ENCODE measurements around the gene C17orf78. TPM values are rescaled to one million over a fixed set of nuclear protein-coding genes. Genes with fewer than 3 reads are reported as not detected.

C17orf78 gene
- total and polyA plus RNA-seq, 2 of the 13 experiments (the other 11 are each of a cell fraction or from before 2014, with no cell fraction given) = not detected

DNA sequence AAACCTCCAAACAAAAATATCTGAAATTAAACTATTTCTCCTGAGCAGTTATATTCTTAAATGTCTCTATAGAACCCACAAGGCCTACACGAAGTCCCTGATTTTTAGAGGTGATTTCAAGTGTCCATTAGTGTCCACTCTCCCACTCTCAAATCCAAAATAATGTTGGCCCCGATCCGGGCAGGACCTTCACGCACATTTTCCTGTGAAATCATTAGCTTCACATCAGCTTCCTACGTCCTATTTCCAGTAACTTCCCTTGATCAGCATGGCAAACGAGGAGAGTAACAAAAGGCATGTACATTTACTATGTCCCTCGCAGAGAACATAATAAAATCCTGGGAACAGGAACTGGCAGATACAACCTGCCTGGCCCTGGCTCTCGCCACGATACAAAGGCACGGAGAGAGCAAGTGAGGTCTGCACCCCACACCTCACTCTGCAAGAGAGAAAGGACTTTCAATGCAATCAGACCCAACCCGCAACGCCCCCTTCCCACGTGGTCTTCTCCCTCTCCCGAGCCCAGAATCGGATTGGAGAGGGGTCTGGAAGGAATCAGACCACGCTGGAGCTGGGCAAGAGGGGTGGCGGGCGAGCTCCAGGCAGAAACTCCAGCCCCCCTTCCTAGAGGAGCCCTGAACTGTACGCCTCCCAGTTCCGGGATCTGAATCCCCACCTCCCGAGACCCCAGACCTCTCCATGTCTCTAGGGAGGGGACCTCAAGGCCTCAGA is 17.5 kb upstream of the C17orf78 start (continued):
- TF ChIP-seq, protein P1, sequence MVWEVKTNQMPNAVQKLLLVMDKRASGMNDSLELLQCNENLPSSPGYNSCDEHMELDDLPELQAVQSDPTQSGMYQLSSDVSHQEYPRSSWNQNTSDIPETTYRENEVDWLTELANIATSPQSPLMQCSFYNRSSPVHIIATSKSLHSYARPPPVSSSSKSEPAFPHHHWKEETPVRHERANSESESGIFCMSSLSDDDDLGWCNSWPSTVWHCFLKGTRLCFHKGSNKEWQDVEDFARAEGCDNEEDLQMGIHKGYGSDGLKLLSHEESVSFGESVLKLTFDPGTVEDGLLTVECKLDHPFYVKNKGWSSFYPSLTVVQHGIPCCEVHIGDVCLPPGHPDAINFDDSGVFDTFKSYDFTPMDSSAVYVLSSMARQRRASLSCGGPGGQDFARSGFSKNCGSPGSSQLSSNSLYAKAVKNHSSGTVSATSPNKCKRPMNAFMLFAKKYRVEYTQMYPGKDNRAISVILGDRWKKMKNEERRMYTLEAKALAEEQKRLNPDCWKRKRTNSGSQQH (CRISPR knock-in tag; IDR thresholded peaks at IDR 0.05; ENCODE audit: low read depth) = no peak
- TF ChIP-seq, protein P2, sequence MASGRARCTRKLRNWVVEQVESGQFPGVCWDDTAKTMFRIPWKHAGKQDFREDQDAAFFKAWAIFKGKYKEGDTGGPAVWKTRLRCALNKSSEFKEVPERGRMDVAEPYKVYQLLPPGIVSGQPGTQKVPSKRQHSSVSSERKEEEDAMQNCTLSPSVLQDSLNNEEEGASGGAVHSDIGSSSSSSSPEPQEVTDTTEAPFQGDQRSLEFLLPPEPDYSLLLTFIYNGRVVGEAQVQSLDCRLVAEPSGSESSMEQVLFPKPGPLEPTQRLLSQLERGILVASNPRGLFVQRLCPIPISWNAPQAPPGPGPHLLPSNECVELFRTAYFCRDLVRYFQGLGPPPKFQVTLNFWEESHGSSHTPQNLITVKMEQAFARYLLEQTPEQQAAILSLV (CRISPR knock-in tag; IDR thresholded peaks at IDR 0.05; ENCODE audit: borderline replicate concordance) = no peak
- TF ChIP-seq, protein P3, sequence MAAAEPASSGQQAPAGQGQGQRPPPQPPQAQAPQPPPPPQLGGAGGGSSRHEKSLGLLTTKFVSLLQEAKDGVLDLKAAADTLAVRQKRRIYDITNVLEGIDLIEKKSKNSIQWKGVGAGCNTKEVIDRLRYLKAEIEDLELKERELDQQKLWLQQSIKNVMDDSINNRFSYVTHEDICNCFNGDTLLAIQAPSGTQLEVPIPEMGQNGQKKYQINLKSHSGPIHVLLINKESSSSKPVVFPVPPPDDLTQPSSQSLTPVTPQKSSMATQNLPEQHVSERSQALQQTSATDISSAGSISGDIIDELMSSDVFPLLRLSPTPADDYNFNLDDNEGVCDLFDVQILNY (CRISPR knock-in tag; conservative IDR thresholded peaks at IDR 0.05) = no peak
- TF ChIP-seq PPARG (CRISPR knock-in tag; conservative IDR thresholded peaks at IDR 0.05) (no peak; the same call in 1 of the 2 replicates), MLLT10 (CRISPR knock-in tag; IDR thresholded peaks at IDR 0.05) (no peak), ZBTB1 (CRISPR knock-in tag; IDR thresholded peaks at IDR 0.05; ENCODE audit: borderline replicate concordance) (no peak), ZNF30 (CRISPR knock-in tag; IDR thresholded peaks at IDR 0.05) (0 out of 2 replicates have a peak, but pooled peaks have one; percentile 33), ZNF256 (CRISPR knock-in tag; conservative IDR thresholded peaks at IDR 0.05) (no peak), ZBTB7B (CRISPR knock-in tag; IDR thresholded peaks at IDR 0.05) (peak; percentile 32; the same call in 1 of the 2 replicates), KDM5A (IDR thresholded peaks at IDR 0.05; ENCODE audit: borderline replicate concordance, low read length) (no peak; the same call in 1 of the 2 replicates), REXO4 (CRISPR knock-in tag; IDR thresholded peaks at IDR 0.05; ENCODE audit: borderline replicate concordance) (no peak), IKZF5 (CRISPR knock-in tag; IDR thresholded peaks at IDR 0.05) (peak; percentile 31; the same call in 1 of the 2 replicates), PHF21A (CRISPR knock-in tag; IDR thresholded peaks at IDR 0.05) (no peak; the same call in 1 of the 2 replicates), ZNF451 (CRISPR knock-in tag; IDR thresholded peaks at IDR 0.05) (no peak), CAMTA2 (CRISPR knock-in tag; IDR thresholded peaks at IDR 0.05; ENCODE audit: borderline replicate concordance) (no peak), CHD4 (IDR thresholded peaks at IDR 0.05; ENCODE audit: borderline replicate concordance, low read length) (no peak)
- TF ChIP-seq, protein P4, sequence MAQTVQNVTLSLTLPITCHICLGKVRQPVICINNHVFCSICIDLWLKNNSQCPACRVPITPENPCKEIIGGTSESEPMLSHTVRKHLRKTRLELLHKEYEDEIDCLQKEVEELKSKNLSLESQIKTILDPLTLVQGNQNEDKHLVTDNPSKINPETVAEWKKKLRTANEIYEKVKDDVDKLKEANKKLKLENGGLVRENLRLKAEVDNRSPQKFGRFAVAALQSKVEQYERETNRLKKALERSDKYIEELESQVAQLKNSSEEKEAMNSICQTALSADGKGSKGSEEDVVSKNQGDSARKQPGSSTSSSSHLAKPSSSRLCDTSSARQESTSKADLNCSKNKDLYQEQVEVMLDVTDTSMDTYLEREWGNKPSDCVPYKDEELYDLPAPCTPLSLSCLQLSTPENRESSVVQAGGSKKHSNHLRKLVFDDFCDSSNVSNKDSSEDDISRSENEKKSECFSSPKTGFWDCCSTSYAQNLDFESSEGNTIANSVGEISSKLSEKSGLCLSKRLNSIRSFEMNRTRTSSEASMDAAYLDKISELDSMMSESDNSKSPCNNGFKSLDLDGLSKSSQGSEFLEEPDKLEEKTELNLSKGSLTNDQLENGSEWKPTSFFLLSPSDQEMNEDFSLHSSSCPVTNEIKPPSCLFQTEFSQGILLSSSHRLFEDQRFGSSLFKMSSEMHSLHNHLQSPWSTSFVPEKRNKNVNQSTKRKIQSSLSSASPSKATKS (CRISPR knock-in tag; IDR thresholded peaks at IDR 0.05) = no peak
- TF ChIP-seq, protein P5, sequence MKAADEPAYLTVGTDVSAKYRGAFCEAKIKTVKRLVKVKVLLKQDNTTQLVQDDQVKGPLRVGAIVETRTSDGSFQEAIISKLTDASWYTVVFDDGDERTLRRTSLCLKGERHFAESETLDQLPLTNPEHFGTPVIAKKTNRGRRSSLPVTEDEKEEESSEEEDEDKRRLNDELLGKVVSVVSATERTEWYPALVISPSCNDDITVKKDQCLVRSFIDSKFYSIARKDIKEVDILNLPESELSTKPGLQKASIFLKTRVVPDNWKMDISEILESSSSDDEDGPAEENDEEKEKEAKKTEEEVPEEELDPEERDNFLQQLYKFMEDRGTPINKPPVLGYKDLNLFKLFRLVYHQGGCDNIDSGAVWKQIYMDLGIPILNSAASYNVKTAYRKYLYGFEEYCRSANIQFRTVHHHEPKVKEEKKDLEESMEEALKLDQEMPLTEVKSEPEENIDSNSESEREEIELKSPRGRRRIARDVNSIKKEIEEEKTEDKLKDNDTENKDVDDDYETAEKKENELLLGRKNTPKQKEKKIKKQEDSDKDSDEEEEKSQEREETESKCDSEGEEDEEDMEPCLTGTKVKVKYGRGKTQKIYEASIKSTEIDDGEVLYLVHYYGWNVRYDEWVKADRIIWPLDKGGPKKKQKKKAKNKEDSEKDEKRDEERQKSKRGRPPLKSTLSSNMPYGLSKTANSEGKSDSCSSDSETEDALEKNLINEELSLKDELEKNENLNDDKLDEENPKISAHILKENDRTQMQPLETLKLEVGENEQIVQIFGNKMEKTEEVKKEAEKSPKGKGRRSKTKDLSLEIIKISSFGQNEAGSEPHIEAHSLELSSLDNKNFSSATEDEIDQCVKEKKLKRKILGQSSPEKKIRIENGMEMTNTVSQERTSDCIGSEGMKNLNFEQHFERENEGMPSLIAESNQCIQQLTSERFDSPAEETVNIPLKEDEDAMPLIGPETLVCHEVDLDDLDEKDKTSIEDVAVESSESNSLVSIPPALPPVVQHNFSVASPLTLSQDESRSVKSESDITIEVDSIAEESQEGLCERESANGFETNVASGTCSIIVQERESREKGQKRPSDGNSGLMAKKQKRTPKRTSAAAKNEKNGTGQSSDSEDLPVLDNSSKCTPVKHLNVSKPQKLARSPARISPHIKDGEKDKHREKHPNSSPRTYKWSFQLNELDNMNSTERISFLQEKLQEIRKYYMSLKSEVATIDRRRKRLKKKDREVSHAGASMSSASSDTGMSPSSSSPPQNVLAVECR (CRISPR knock-in tag; IDR thresholded peaks at IDR 0.05; ENCODE audit: borderline replicate concordance) = no peak
